ENCODE data around the gene PPP1R15B.
"Not testable (repeated sequence)": the region's sequence is repeated elsewhere in the genome, so short reads cannot be mapped to it uniquely, and the experiment has no call there.

PPP1R15B gene

GRCh38 chr1:204426035-204426436 is 14.4 kb upstream of the PPP1R15B start:
- intact Hi-C loops (cut with DNase I) = no loop called here
- DNase-seq = no peak

DNA sequence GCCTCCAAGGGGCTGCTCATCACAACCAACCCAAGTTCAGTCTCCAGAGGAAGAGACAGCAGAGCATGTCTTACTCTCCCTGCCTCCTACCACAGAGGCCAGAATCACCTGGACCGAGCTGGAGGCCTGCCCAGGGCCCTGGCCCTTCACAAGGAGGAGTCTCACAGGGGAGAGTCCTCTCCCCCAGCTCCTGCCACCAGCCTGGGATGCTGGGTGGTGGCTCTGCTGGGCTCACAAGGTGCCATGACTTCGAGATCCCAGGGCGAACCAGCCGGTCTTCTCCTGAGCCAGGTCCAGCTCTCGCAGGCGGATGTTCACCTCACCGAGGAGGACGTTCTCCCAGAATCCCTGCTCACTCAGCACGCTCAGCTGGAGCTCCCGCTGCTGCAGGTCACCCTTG is 13.0 kb upstream of the PPP1R15B start:
- intact Hi-C loops (cut with DNase I) = no loop called here
- no peak for DNase-seq

DNA sequence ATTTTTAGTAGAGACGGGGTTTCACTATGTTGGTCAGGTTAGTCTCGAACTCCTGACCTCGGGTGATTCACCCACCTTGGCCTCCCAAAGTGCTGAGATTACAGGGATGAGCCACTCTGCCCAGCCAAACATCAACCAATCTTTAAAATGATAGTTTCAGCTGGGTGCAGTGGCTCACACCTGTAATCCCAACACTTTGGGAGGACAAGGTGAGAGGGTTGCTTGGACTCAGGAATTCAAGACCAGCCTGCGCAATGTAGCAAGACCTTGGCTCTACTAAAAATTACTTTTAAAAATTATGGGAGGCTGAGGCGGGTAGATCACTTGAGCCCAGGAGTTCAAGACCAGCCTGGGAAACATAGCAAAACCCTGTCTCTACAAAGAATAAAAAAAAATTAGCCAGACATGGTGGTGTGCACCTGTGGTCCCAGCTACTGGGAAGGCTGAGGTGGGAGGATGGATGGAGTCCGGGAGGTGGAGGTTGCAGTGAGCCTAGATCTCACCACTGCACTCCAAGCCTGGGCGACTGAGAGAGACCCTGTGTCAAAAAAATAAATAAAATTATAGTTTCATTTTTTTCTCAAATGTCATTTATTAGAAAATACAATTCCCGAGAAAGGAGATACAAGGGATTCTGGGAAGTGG is 10.6 kb upstream of the PPP1R15B start:
- intact Hi-C loops (cut with DNase I); DNase-seq: not testable (repeated sequence)

- no peak for DNase-seq
- intact Hi-C loops (cut with DNase I) = no loop called here
Measured at GRCh38 chr1:204421441-204421840, 9.8 kb upstream of the PPP1R15B start.

DNA sequence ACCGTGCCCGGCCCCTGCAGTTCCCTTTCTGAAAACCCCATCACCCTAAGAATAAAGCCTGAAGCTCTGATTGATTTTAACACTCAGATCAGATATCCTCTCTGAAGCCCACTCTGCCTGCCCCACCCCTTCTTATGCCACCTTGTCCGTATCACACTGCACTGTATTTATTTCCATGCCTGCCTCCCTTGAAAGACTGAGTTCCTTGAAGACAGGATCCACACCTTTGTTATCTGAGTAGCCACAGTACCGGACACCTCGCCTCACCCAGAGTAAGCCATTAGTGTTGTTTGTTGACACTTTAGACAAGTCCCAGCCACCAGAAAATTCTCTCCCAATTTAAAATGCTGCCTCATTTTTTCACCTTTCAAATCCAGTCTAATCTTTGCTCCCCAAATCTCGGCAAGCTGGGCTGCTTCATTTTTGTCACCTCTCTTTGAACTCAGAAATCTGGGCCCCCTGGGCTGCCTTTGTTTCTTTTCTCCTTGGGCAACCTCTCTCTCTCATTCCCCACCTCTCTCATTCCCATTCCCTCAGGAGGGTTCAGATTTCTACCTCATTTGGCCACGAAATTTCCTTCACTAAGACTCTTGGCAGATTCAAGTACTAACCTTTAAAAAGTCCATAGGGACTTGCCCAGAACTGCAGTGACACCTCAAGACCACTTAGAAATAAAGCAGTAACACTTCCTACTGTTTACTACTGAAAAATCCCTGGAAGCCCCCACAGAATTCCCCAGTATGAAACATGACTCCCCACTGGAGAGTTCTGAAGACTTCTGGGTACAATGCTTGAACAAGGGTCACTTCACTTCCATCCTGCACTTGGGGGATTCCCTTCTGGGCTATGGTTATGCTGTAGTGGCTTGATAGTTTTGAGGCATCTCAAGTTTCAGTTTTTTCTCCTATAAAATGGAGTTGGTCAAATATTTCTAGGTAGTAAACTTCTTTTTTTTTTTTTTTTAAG is 8.7 kb upstream of the PPP1R15B start:
- no peak for DNase-seq
- intact Hi-C loops (cut with DNase I) = no loop called here

DNA sequence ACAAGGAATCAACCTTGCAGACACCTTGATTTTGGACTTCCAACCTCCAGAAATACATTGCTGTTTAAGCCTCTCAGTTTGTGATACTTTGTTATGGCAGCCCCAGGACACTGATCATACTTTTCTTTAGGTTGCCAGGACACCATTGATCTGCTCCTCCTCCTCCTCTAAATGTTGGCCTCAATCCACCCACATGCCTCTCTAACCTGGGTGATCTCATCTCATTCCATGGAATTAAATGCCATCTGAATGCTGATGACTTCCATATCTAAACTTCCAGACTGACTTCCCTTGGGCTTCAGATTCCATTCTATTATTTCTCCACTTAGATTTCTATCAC is 7.4 kb upstream of the PPP1R15B start:
- DNase-seq = no peak
- intact Hi-C loops (cut with DNase I) = no loop called here

DNA sequence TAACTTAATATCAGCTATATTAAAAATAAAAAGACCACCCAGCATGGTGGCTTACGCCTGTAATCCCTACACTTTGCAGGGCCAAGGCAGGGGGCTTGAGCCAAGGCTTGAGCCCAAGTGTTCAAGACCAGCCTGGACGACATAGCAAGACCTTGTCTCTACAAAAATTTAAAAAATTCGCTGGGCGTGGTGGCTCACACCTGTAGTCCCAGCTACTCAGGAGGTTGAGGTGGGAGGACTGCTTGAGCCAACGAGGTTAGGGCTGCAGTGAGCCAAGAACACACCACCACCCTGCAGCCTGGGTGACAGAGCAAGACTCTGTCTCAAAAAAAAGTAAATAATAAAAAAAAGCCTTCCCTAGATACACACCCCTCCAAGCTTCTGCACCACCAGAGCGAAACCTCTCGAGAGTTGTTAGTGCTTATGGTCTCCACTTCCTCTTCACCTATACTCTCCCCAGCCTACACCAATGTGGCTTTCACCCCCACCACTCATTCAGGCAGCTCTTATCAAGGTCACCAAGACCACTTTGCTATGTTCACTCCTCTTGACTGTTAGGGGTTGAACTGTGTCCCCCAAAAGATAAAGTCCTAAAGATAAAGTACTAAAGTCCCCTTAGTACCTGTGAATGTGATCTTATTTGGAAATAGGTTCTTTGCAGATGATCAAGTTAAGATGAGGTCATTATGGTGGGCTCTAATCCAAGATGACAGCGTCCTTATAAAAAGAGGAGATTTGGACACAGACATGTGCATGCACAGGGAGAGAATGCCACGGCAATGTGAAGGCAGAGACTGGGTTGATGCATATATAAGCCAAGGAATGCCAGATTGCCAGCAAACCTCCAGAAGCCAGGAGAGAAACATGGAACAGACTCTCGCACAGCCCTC is 6.8 kb upstream of the PPP1R15B start:
- no peak for DNase-seq
- intact Hi-C loops (cut with DNase I) = no loop called here

DNA sequence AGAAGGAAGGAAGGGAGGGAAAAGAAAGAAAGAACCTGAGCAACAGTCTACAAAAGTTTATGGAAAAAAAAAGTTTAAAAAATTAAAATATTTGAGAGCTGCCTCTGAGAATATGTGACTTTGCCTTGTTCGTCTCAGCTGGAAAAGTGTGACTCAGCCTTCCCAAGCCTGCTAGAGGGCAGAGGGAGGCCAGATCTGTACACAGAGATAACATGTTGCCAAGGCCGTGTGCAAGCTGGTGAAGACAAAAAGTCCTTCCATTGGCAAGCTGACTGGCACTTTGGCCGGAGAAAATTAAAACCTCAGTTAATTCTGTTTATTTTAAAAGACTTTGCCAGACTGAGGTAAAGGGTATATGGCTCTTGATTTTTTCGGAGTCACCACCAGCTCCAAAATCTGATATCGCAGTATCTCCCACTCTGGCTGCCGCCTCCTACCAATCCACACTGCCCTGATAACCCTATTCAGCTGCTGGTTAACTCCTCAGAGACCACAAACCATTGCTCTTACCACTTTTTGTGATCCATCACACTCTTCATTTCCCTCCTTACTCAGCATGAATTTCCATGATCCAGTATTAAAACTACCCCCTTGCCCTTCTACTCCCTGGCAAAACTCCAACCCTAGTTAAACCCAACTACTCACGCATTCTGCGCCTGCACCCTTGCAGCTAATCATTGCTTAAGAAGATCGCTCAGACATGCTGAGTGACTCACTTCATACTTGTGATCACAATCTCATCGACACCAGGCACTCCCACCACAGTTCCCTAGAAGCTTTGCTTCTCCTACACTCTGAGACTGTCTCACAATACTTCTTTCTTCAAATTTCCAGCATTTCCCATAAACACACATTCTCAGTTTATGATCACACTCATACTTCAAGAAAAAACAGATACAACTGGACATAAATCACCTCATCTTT is 5.7 kb upstream of the PPP1R15B start:
- DNase-seq = peak in 4 of 10 donors; percentile 29 to 86 (median 38)
- intact Hi-C loops (cut with DNase I) = no loop called here

GRCh38 chr1:204416589-204417073 is 5.0 kb upstream of the PPP1R15B start:
- DNase-seq = no peak
- intact Hi-C loops (cut with DNase I) = no loop called here

DNA sequence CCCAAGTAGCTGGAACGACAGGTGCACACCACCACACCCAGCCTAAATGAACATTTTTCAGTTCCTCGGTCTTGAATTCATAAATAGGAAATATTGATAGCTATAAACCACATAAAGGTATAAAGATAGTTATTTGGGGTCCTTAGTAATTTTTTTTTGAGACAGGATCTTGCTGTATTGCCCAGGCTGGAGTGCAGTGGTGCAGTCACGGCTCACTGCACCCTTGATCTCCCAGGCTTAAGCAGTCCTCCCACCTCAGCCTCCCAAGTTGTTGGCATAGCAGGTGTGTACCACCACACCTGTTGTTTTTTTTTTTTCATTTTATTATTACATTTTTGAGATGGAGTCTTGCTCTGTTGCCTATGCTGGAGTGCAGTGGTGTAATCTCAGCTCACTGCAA is 3.7 kb upstream of the PPP1R15B start:
- intact Hi-C loops (cut with DNase I) = no loop called here
- DNase-seq = no peak

GRCh38 chr1:204414016-204414415 is 2.4 kb upstream of the PPP1R15B start:
- DNase-seq = no peak
- intact Hi-C loops (cut with DNase I) = no loop called here

DNA sequence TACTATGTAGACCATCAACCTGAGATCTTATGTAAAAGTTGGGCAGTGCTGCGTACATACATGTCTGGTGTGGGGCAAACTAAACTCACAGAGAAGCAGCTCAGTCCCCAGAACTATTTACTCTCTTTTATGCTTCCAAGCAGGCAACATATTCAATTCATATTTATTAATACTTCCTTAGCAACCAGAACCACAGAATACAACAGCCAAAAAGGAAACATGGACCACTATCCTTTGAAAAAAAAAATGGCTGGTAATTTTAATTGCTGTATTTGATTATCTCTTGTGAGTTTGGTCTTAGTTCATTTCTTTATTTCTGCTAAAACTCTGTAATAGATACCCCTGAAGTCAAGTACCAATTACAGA is 1.5 kb upstream of the PPP1R15B start:
- DNase-seq = no peak
- intact Hi-C loops (cut with DNase I) = no loop called here

DNA sequence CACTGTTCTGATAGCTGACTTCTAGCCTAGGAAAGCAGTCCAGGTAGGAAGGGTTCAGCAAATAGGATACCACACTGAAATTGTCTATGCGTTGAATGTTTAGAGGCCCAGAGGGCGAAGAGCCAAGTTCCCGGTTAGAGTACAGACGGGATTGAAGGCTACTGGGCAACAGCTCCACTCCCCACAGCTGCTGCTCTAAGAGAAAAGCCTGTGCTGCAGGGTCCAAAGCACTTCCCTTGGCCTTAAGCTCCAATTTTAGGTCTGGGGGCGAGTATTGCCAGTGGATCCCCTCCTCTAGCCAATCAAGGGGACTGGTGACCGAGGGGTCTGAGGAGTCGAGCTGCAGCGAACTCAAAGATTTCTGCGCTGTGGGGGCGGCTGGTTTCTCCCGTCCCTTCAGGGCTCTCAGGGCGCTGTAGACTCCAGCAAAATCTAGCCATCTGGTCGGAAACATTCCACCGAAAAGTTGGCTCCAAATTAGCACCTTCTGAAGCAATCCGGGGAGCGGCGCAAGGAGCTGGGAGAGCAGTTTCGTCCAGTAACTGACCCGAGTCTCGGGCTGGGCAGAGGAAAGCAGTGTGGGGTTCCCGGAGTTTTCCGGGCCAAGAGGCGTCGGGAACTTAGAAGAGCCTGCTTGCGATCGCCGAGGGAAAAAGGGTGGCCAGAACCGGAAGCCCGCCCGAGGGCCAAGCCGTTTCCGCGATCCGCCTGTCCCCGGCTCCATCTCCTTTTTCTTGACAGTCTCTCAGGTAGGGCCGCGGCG is 748 bp downstream of the PPP1R15B start:
- DNase-seq = peak in 7 of 10 donors; percentile 18 to 92 (median 39)
- intact Hi-C loops (cut with DNase I) = no loop called here

- intact Hi-C loops (cut with DNase I) = no loop called here
- no peak for DNase-seq
Measured at GRCh38 chr1:204409836-204410687, 1.6 kb downstream of the PPP1R15B start.

DNA sequence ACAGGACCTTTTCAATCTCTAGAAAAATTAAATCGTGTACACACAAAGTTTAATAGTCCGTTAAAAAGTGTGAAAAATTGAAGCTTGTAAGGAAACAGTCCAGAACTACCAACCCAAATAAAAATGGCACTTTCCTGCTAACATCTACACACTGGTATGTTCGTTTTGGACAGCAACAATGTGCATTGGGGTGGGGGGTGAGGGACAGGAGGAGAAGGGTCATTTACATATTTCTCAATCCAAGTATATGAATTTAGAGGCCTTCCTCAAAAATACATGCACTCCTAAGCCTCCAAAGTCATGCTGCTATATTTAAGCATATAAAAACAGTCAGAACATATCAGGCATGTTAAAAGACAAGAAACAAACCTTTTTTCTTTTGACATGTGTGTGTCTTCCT is 2.5 kb downstream of the PPP1R15B start:
- intact Hi-C loops (cut with DNase I) = no loop called here
- no peak for DNase-seq

DNA sequence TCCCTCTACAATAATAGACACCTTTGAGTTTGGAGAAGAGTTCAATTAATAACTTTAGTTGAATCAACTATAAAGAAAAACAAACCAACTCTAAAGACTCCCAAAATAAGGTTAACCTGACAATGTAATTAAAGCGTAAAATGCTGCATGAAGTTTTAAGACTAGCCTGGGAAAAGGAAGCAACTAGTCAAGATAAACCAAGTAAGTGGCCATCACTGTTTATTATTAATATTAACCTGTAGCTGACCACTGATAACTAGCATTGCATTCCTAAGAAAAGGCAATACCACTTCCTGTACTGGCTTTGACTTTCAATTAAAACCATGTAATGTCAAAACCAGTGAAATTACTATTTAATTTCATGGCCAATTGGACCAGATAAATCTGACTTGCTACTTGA is 3.0 kb downstream of the PPP1R15B start:
- intact Hi-C loops (cut with DNase I) = no loop called here
- DNase-seq = no peak

GRCh38 chr1:204408074-204408507 is 3.5 kb downstream of the PPP1R15B start:
- peak in 9 of 10 donors; percentile 44 to 91 (median 62) for DNase-seq
- intact Hi-C loops (cut with DNase I) = no loop called here
